Ovary (tissue), 9 donors: ENCODE data around the gene CGB7. TPM values are rescaled to one million over a fixed set of nuclear protein-coding genes. Genes with fewer than 3 reads are reported as not detected.
A peak's percentile ranks its signal among the peaks of the same experiment; 100 is the strongest.

ENCODE experiments used
- DNase-seq, 5 donors: peaks; one replicate each; pipeline ENCODE4 v3.0.0-alpha.2; 2019 to 2020
- H3K27ac ChIP-seq, 2 donors: fragments of 200-600 bp; one replicate each; pipeline versions ENCODE4 v1.5.1 to v1.8.0; 2019 to 2022
- H3K27me3 ChIP-seq: fragments of 200-600 bp; one replicate; pipeline ENCODE4 v1.8.0; 2022
- H3K36me3 ChIP-seq: fragments of 200-600 bp; sonication (generic); one replicate; pipeline ENCODE4 v1.5.1; 2019
- H3K4me1 ChIP-seq: one replicate; pipeline ENCODE4 v1.8.1; 2013; ENCODE audit warnings: mild to moderate bottlenecking, moderate library complexity; ENCODE audit not compliant: insufficient read depth
- H3K4me3 ChIP-seq: fragments of 200-600 bp; sonication (generic); one replicate; pipeline ENCODE4 v1.5.1; 2017
- H3K9me3 ChIP-seq, 2 donors: fragments of 200-600 bp in 1 of 2; sonication (generic) in 1 of 2; one replicate each; pipeline versions ENCODE4 v1.5.1 to v1.8.1; 2013 to 2019; ENCODE audit warnings: mild to moderate bottlenecking in 1 of 2, moderate library complexity in 1 of 2
- CTCF ChIP-seq, 3 donors: fragments of 450-650 bp in 2 of 3; fragments of 200-600 bp in 1 of 3; IDR thresholded peaks; one replicate each; pipeline versions ENCODE4 v1.5.1 to v1.8.0; 2016 to 2022; ENCODE audit warnings: antibody characterized with exemption in 3 of 3, mild to moderate bottlenecking in 1 of 3
- EP300 ChIP-seq: sonication (generic); formaldehyde crosslinking; IDR thresholded peaks from one replicate; pipeline ENCODE4 v1.6.1; 2017; ENCODE audit warnings: antibody characterized with exemption
- POLR2A ChIP-seq: fragments of 450-650 bp; IDR thresholded peaks from one replicate; pipeline ENCODE4 v1.6.1; 2017; ENCODE audit warnings: antibody characterized with exemption, mild to moderate bottlenecking, moderate library complexity
- WGBS, 3 donors: extraction: QIAGEN DNeasy Blood & Tissue Kit in 1 of 3; methylation state at CpG; one replicate each; pipeline versions ENCODE4 v1.1.5 to v1.1.7; 2013 to 2017; 5-methylcytosine and 5-hydroxymethylcytosine counted together
- intact Hi-C, 4 donors: fragments of 100-400 bp; cut with DNase I; formaldehyde crosslinking; loops; one replicate each; pipeline versions ENCODE4 v1.11.0 to v1.15.1; 2022 to 2023
- polyA plus RNA-seq, 2 donors: library from polyadenylated mRNA; stranded (reverse); fragments of 200-250 nt in 1 of 2; fragments of 350-450 nt in 1 of 2; fragmentation: Illumina TruSeq in 1 of 2; extraction: RNeasy Lipid Tissue Mini Kit (QIAGEN cat#74804) in 1 of 2; gene quantifications; one replicate each; pipeline ENCODE4 v1.2.3, GENCODE V29; 2013 to 2014
- total RNA-seq, 7 donors: library from RNA; depleted of rRNA in 2 of 7; stranded (reverse); fragments of >200 nt in 2 of 7; fragmentation: NEBNext Ultra II Directional in 3 of 7; extraction: Animal tissue kit (Norgen Biotek cat#: 25700) in 3 of 7; gene quantifications; one replicate each; pipeline versions ENCODE4 v1.1.0 to v1.2.4, GENCODE V29; 2016 to 2023
- donor health status: DM: no; HTN: no; CAD: no; lungs with moderate emphysema.
- donor health status: DM: no; HTN: no; CAD: no.
- donor health status: Bipolar disorder and iron deficiency.
- donor health status: DM: yes; HTN: yes; CAD: no.
- donor health status: DM: no; HTN: no; CAD: no.
- donor health status: DM: yes; HTN: yes; CAD: no.

Gene CGB7
- total and polyA plus RNA-seq, 9 donors: 0.15 TPM; not detected in 8

DNA sequence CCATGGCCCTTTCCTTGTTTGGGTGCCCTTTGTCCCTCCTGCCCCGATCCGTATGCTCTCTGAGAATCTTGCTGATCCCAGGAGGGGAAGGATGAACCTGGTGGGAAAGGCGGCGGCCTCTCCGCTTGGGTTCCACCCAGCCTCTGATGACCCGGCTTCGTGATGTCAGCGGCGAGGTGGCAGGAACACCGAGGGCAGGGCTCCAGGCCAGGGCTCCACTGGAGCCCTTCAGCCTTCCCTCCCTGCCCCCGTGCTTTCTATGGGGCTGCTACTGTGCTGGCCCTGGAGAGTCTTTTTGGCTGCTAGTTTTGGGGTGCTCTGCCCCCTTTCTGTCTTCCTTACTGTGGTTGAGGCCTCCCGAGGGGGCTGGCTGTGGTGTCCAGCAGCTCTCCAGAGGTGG, 44.8 kb upstream of the CGB7 start:
- no peak overlapping the region for H3K4me3 ChIP-seq
- no peak for DNase-seq
- H3K27ac ChIP-seq: no peak overlapping the region
- intact Hi-C loops: loop anchor here in 1 of 4 donors (5.0 kb wide), 1 partner anchor 45 kb away; no protein-coding TSS in a partner anchor
- no peaks in the 10 kb centered on the region for H3K9me3 ChIP-seq
- no peaks in the 10 kb centered on the region for H3K36me3 ChIP-seq
- no peak for TF ChIP-seq EP300
- TF ChIP-seq POLR2A: no peak
- no peak for TF ChIP-seq CTCF (IDR thresholded peaks at IDR 0.05)
- no peaks in the 10 kb centered on the region for H3K4me1 ChIP-seq
- H3K27me3 ChIP-seq: no peaks in the 10 kb centered on the region
- 79 to 83% (median 81%) methylated on average over 12 of the region's 12 CpGs for WGBS, 3 donors

DNA sequence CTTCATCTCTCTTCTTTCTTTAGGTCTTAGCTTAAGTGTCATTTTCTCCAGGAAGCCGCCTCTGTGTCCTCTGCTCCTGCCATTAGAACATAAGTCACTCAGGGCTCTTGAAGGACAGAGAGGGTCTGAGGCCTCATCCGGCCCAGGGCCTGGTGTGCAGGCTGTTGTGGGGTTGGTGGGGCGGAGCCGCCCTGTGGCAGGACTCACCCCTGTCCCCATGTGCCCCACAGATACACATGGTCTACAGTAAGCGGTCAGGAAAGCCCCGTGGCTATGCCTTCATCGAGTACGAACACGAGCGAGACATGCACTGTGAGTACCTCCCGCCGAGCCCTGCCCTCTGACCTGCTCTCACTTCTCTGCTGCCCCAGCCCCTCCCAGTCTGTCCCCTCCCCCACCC, 43.6 kb upstream of the CGB7 start:
- TF ChIP-seq POLR2A (no peak), EP300 (no peak), CTCF (IDR thresholded peaks at IDR 0.05) (no peak)
- intact Hi-C loops: loop anchor here in 1 of 4 donors (5.0 kb wide), 1 partner anchor 46 kb away; no protein-coding TSS in a partner anchor
- Histone ChIP-seq H3K4me3 (no peak overlapping the region), H3K27ac (no peak overlapping the region), H3K9me3 (no peaks in the 10 kb centered on the region), H3K4me1 (no peaks in the 10 kb centered on the region), H3K27me3 (no peaks in the 10 kb centered on the region), H3K36me3 (no peaks in the 10 kb centered on the region)
- WGBS, 3 donors: 78 to 81% (median 80%) methylated on average over 12 of the region's 12 CpGs
- DNase-seq: no peak

GRCh38 chr19:49098795-49099194, 41.2 kb upstream of the CGB7 start:
- no peaks in the 10 kb centered on the region for H3K36me3 ChIP-seq
- WGBS, 3 donors: 67 to 70% (median 69%) methylated on average over 4 of the region's 4 CpGs
- no peaks in the 10 kb centered on the region for H3K4me1 ChIP-seq
- no peak for DNase-seq
- intact Hi-C loops: loop anchor here in 3 of 4 donors (5.0 to 10.0 kb wide), 4 partner anchors 46 to 116 kb away; no protein-coding TSS in a partner anchor
- H3K27ac ChIP-seq: no peak overlapping the region
- no peak for TF ChIP-seq POLR2A
- no peak for TF ChIP-seq EP300
- TF ChIP-seq CTCF (IDR thresholded peaks at IDR 0.05): no peak
- no peaks in the 10 kb centered on the region for H3K27me3 ChIP-seq
- H3K4me3 ChIP-seq: no peak overlapping the region
- H3K9me3 ChIP-seq: no peaks in the 10 kb centered on the region

DNA sequence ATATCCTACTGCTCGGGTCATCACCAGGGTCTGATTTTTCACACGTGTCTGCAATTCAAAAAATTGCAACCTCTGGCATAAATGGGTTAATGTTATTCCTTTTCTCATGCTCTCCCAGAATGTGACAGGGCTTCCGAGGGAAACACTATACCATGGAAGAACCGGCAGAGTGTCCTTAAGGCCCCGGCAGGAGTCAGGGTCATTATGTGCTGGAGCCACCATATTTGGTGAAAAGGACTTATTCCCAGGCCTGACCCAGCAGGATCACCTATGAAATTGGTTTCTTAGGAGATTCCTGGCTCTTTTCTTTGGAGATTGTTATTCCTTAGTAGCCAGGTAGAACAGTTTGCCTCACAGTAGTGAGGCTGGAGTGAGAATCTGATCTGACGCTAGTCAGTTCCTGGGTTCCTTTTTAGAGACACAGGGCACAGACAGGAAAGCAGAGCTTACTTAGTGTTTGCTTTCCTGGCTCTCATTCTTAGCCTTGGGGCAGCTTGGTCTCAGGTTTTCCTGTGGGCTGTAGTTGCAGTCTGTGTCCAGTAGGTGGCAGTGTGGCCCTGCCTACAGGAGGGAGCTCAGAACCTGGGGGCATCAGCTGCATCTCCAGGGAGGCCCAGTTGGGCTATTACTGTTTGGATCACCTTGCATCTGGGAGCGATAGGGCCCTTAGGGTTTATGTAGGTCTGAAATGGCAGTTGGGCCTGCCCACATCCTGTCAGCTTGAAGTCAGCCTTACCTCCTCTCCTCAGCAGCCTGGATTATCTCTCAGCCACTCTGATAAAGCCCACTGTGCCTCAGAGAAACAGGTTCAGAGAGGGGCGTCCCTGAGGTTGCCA, 40.1 kb upstream of the CGB7 start:
- intact Hi-C loops: loop anchor here in 3 of 4 donors (5.0 to 10.0 kb wide), 4 partner anchors 47 to 117 kb away; no protein-coding TSS in a partner anchor
- H3K27me3 ChIP-seq: no peaks in the 10 kb centered on the region
- no peaks in the 10 kb centered on the region for H3K9me3 ChIP-seq
- no peak overlapping the region for H3K4me3 ChIP-seq
- H3K36me3 ChIP-seq: no peaks in the 10 kb centered on the region
- DNase-seq: peak; percentile 50 to 76 (median 71)
- H3K27ac ChIP-seq: no peak overlapping the region
- WGBS, 3 donors: 50 to 53% (median 51%) methylated on average over 8 of the region's 8 CpGs
- no peak for TF ChIP-seq EP300
- no peak for TF ChIP-seq POLR2A
- TF ChIP-seq CTCF (IDR thresholded peaks at IDR 0.05): peak; percentile 89 to 97 (median 94)
- no peaks in the 10 kb centered on the region for H3K4me1 ChIP-seq
